HG03095 (cell line): Measurements from ENCODE around the gene RAB7A.
"Not testable (repeated sequence)": the region's sequence is repeated elsewhere in the genome, so short reads cannot be mapped to it uniquely, and the experiment has no call there.

Source experiments
- ATAC-seq: cut with Tn5 transposase; IDR thresholded peaks from one replicate; pipeline ENCODE4 v1.9.1; 2021; ENCODE audit warnings: moderate library complexity; ENCODE audit not compliant: unreplicated experiment

Gene RAB7A

GRCh38 chr3:128710816-128711433 is 15.1 kb upstream of the RAB7A start:
- ATAC-seq, result no peak

DNA sequence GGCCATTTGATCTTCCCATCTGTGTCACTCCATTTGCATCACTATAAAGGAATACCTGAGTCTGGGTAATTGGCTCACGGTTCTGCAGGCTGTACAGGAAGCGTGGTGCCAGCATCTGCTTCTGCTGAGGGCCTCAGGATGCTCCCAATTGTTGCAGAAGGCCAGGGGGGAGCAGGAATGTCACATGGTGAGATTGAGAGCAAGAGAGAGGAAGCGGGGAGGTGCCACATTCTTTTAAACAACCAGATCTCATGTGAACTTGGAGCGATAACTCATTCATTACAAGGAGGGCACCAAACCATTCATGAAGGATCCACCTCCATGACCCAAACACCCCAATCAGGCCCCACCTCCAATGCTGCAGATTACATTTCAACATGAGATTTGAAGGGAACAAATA is 13.1 kb upstream of the RAB7A start:
- no peak for ATAC-seq

DNA sequence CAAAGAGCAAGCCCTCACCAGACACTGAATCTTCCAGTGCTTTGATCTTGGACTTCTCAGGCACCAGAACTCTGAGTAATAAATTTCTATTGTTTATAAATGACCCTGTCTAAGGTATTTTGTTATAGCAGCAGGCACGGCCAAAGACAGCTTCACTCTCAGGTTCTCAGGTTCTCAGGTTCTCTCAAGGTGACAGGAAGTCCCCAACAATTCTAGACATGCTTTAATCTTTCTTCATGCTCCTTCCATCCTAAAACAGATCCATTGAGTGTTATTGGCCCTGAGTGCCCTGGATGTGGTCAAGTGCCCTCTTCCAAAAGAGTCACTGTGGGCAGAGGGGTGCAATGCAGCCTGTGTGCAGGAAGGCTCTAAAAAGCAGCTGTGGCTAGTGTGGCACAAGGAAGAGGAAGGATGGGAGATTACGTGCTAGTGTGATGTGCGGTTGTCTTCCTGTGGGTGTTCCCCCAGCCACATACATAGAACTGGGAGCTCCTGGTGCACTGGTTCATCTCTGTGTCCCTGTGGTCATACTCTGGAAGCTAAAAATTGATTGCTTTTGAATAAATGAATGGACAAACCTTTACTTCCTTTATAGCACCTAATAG is 11.0 kb upstream of the RAB7A start:
- ATAC-seq, result no peak

- not testable (repeated sequence) for ATAC-seq
Observed at GRCh38 chr3:128718892-128719291, 7.1 kb upstream of the RAB7A start.

DNA sequence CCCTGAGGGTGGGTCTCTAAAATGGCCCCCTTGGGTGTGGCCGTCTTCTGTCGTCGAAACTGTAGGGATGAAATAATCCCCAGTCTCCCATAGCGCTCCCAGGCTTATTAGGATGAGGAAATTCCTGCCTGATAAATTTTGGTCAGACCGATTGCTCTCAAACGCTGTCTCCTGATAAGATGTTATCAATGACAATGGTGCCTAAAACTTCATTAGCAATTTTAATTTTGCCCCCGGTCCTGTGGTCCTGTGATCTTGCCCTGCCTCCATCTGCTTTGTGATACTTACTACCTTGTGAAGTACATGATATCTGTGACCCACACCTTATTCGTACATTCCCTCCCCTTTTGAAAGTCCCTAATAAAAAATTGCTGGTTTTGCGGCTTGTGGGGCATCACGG is 5.1 kb upstream of the RAB7A start:
- no peak for ATAC-seq

GRCh38 chr3:128723477-128723876 is 2.5 kb upstream of the RAB7A start:
- ATAC-seq, result no peak

GRCh38 chr3:128725547-128726022 is 398 bp upstream of the RAB7A start:
- ATAC-seq, result peak; percentile 22

GRCh38 chr3:128727059-128727458 is 1.1 kb downstream of the RAB7A start:
- ATAC-seq, result no peak

DNA sequence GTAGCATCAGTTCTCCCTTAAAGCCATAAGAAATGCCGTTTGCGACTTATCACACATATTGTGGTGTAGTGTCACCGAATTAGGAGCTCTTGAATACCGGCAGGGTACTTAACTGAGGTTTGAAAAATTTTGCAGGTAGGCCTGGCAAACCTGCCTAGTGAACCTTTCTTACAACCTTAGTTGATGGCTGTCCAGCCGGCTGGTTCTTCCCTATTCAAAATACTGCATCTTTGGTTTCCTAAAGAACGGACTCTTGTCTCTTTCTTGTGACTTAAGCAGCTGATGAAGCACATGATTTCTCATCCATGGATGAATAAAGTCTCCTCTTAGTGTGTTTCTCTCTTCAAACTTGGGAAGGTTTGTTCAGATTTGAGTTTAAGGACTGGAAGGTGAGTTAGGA is 1.5 kb downstream of the RAB7A start:
- no peak for ATAC-seq

- ATAC-seq, result no peak
Observed at GRCh38 chr3:128727996-128728395, 2.0 kb downstream of the RAB7A start.

- ATAC-seq, result not testable (repeated sequence)
Observed at GRCh38 chr3:128728521-128728920, 2.5 kb downstream of the RAB7A start.

DNA sequence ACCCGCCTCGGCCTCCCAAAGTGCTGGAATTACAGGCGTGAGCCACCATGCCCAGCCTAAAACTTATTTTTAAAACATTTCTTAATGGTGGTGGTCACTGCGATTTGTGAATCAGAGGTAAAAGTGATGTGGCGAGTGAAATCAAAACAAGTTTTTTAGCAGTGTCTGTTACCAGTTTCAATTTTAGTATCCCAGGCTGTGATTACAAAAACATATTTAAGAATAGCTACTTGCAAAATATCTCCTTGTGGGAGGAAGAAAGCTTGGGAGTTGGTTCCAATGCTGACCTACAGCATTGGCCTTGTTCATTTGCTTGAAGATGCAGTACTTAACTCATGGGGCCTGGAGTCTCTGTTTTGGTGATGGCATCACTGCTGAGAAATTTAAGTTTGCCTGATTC is 4.5 kb downstream of the RAB7A start:
- ATAC-seq, result no peak

GRCh38 chr3:128734523-128735189 is 8.7 kb downstream of the RAB7A start:
- ATAC-seq, result peak; percentile 66

GRCh38 chr3:128735287-128735686 is 9.3 kb downstream of the RAB7A start:
- ATAC-seq, result no peak

DNA sequence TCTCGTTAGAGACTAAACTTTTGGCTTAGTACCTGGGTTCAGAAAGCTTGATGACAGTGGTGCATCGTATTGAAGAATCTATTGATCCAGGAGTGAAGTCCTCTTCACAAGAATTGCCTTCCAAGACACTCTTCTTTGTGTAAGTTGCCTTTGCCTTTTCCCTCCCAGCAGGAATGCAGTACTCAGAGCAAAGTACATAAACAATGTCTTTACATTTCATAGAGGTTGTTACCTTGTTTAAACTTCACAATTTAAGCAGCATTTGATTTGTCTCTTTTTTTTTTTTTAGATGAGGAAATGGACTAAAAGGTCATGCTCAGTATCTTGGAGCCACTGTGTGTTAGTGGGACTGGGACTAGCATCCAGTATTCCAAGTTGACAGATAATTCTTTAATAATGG is 9.9 kb downstream of the RAB7A start:
- no peak for ATAC-seq

- no peak for ATAC-seq
Observed at GRCh38 chr3:128736601-128737000, 10.6 kb downstream of the RAB7A start.

DNA sequence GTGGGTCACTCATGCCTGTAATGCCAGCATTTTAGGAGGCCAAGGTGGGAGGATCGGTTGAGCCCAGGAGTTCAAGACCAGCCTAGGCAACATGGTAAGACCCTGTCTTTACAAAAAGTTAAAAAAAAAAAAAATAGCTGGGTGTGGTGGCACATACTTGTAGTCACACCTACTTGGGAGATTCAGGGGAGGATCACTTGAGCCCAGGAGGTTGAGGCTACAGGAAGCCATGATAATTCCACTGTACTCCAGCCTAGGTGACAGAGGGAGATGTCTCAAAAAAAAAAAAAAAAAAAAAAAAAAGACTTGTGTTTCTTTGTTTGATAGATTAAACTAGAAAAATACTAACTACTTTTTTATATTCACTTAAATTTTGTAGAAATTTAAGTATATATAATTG is 14.6 kb downstream of the RAB7A start:
- ATAC-seq, result no peak

DNA sequence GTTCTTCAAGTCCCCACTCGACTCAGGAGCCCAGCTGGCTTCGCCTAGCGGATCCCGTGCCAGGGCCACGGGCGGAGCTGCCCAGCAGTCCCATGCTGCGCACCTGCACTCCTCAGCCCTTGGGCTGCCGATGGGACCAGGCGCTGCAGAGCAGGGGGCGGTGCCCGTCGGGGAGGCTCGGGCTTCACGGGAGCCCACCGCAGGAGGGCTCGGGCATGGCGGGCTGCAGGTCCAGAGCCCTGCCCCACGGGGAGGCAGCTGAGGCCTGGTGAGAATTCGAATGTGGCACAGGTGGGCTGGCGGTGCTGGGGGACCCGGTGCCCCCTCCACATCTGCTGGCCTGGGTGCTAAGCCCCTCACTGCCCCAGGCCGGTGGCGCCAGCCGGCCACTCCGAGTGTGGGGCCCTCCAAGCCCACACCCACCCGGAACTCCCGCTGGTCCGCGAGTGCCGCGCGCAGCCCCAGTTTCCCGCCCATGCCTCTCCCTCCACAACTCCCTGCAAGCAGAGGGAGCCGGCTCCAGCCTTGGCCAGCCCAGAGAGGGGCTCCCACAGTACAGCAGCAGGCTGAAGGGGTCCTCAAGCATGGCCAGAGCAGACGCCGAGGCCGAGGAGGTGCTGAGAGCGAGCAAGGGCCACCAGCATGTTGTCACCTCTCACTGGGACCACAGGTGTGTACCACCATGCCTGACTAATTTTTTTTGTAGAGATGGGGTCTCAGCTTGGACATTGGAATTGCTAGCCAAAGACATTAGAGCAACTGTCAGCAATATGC is 17.0 kb downstream of the RAB7A start:
- no peak for ATAC-seq

- no peak for ATAC-seq
Observed at GRCh38 chr3:128745742-128746141, 19.8 kb downstream of the RAB7A start.

- ATAC-seq, result no peak
Observed at GRCh38 chr3:128746881-128747280, 20.9 kb downstream of the RAB7A start.

GRCh38 chr3:128748557-128748956 is 22.6 kb downstream of the RAB7A start:
- ATAC-seq, result no peak

DNA sequence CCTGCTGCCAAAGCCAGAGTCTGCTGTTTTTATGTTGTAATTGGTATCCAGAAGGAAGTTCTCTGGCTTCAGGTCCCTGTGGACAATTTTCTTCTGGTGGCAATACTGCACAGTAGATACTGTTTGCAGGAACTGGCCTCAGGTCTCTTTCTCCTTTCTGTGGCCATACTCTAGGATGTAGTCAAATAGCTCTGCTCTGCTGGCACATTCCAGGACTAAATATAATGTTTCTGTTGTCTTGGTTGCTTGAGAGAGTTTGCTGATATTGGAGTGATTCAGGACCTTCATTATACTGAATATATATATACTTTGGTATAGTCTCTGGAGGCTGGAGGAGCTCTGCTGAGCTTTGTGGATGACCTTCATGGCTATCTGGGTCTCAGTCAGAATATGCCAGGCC is 23.1 kb downstream of the RAB7A start:
- ATAC-seq, result no peak
